ENCODE data around the gene CD79B. TPM values are rescaled to one million over a fixed set of nuclear protein-coding genes. Genes with fewer than 3 reads are reported as not detected.
"Not testable (repeated sequence)": the region's sequence is repeated elsewhere in the genome, so short reads cannot be mapped to it uniquely, and the experiment has no call there.

The CD79B gene
- total and polyA plus RNA-seq, 5 donors = 1.1 to 2.7 (median 2.4) TPM

GRCh38 chr17:63918789-63919305, 13.3 kb downstream of the CD79B start, which contains the start of gene GH1:
Gene GH1, minus strand, starts transcription at chr17:63918839. Its CDS starts 63 bp downstream, at chr17:63918776.
- DNase-seq; ATAC-seq; H3K4me3 ChIP-seq (ENCODE audit: low read length); H3K27me3 ChIP-seq (ENCODE audit: control insufficient read depth, insufficient read depth); H3K27ac ChIP-seq (ENCODE audit: low read length); H3K9me3 ChIP-seq (ENCODE audit: control insufficient read depth, low read length); H3K4me1 ChIP-seq (ENCODE audit: control insufficient read depth, insufficient read depth, low read length): not testable (repeated sequence)
- WGBS = 49% methylated on average over 10 of the region's 10 CpGs
- intact Hi-C loops (cut with DNase I) = loop anchor here (2.0 to 10.0 kb wide), 7 partner anchors 72 to 366 kb away; partner anchors contain the start of genes ERN1 (in 3 of the 4), ICAM2 (in 2 of the 4) and PRR29 (in 1 of the 4)

GRCh38 chr17:63918305-63918704, 13.8 kb downstream of the CD79B start:
- no peak overlapping the region for H3K4me3 ChIP-seq (ENCODE audit: low read length)
- H3K9me3 ChIP-seq (ENCODE audit: control insufficient read depth, low read length) = no peaks in the 10 kb centered on the region
- no peak overlapping the region for H3K27ac ChIP-seq (ENCODE audit: low read length)
- DNase-seq (no peak), ATAC-seq (no peak)
- WGBS = 47% methylated on average over 10 of the region's 10 CpGs
- H3K4me1 ChIP-seq (ENCODE audit: control insufficient read depth, insufficient read depth, low read length) = no peaks in the 10 kb centered on the region
- no peaks in the 10 kb centered on the region for H3K27me3 ChIP-seq (ENCODE audit: control insufficient read depth, insufficient read depth)
- intact Hi-C loops (cut with DNase I) = loop anchor here (2.0 to 10.0 kb wide), 7 partner anchors 72 to 366 kb away; partner anchors contain the start of genes ERN1 (in 3 of the 4), ICAM2 (in 2 of the 4) and PRR29 (in 1 of the 4)

GRCh38 chr17:63917646-63918045, 14.5 kb downstream of the CD79B start:
- no peak overlapping the region for H3K27ac ChIP-seq (ENCODE audit: low read length)
- H3K4me1 ChIP-seq (ENCODE audit: control insufficient read depth, insufficient read depth, low read length) = no peaks in the 10 kb centered on the region
- no peak overlapping the region for H3K4me3 ChIP-seq (ENCODE audit: low read length)
- H3K9me3 ChIP-seq (ENCODE audit: control insufficient read depth, low read length) = no peaks in the 10 kb centered on the region
- DNase-seq (no peak), ATAC-seq (no peak)
- intact Hi-C loops (cut with DNase I) = loop anchor here (2.0 to 10.0 kb wide), 7 partner anchors 73 to 367 kb away; partner anchors contain the start of genes ERN1 (in 3 of the 4), ICAM2 (in 2 of the 4) and PRR29 (in 1 of the 4)
- 78% methylated on average over 13 of the region's 13 CpGs for WGBS
- no peaks in the 10 kb centered on the region for H3K27me3 ChIP-seq (ENCODE audit: control insufficient read depth, insufficient read depth)

- ATAC-seq; H3K27ac ChIP-seq (ENCODE audit: low read length); H3K4me3 ChIP-seq (ENCODE audit: low read length); DNase-seq; H3K27me3 ChIP-seq (ENCODE audit: control insufficient read depth, insufficient read depth); H3K4me1 ChIP-seq (ENCODE audit: control insufficient read depth, insufficient read depth, low read length); H3K9me3 ChIP-seq (ENCODE audit: control insufficient read depth, low read length): not testable (repeated sequence)
- WGBS = 85% methylated on average over 11 of the region's 11 CpGs
- intact Hi-C loops (cut with DNase I) = loop anchor here (5.0 to 10.0 kb wide), 6 partner anchors 75 to 368 kb away; partner anchors contain the start of genes ERN1 (in 3 of the 4), ICAM2 (in 2 of the 4) and PRR29 (in 1 of the 4)
These were observed 14.9 kb downstream of the CD79B start for GRCh38 chr17:63917206-63917605.

- H3K4me3 ChIP-seq (ENCODE audit: low read length) = no peak overlapping the region
- no peaks in the 10 kb centered on the region for H3K27me3 ChIP-seq (ENCODE audit: control insufficient read depth, insufficient read depth)
- intact Hi-C loops (cut with DNase I) = loop anchor here (5.0 to 10.0 kb wide), 6 partner anchors 76 to 368 kb away; partner anchors contain the start of genes ERN1 (in 3 of the 4), ICAM2 (in 2 of the 4) and PRR29 (in 1 of the 4)
- WGBS = 81% methylated on average over 12 of the region's 12 CpGs
- no peak for DNase-seq
- no peaks in the 10 kb centered on the region for H3K9me3 ChIP-seq (ENCODE audit: control insufficient read depth, low read length)
- ATAC-seq = no peak
- H3K4me1 ChIP-seq (ENCODE audit: control insufficient read depth, insufficient read depth, low read length) = no peaks in the 10 kb centered on the region
- no peak overlapping the region for H3K27ac ChIP-seq (ENCODE audit: low read length)
These were observed 15.5 kb downstream of the CD79B start for GRCh38 chr17:63916566-63917185.

- H3K27me3 ChIP-seq (ENCODE audit: control insufficient read depth, insufficient read depth) = not testable (repeated sequence)
These were observed 16.4 kb downstream of the CD79B start for GRCh38 chr17:63915753-63916152.

GRCh38 chr17:63914471-63914870, 17.7 kb downstream of the CD79B start:
- Histone ChIP-seq H3K4me3 (ENCODE audit: low read length) (no peak overlapping the region), H3K27me3 (ENCODE audit: control insufficient read depth, insufficient read depth) (no peaks in the 10 kb centered on the region), H3K27ac (ENCODE audit: low read length) (no peak overlapping the region), H3K4me1 (ENCODE audit: control insufficient read depth, insufficient read depth, low read length) (no peaks in the 10 kb centered on the region), H3K9me3 (ENCODE audit: control insufficient read depth, low read length) (no peaks in the 10 kb centered on the region)
- DNase-seq (no peak), ATAC-seq (no peak)
- WGBS = 95% methylated on average over 7 of the region's 7 CpGs
- intact Hi-C loops (cut with DNase I) = loop anchor here in 3 of 4 donors (5.0 to 10.0 kb wide), 6 partner anchors 33 to 370 kb away; partner anchors contain the start of genes ICAM2 (in 3 of the 3), ERN1 (in 2 of the 3) and PRR29 (in 1 of the 3)

More at GRCh38 chr17:63915753-63916152, 16.4 kb downstream of the CD79B start:
- intact Hi-C loops (cut with DNase I) = loop anchor here (5.0 to 10.0 kb wide), 6 partner anchors 77 to 369 kb away; partner anchors contain the start of genes ERN1 (in 3 of the 4), ICAM2 (in 2 of the 4) and PRR29 (in 1 of the 4)
- not testable (repeated sequence) for H3K9me3 ChIP-seq (ENCODE audit: control insufficient read depth, low read length); H3K27ac ChIP-seq (ENCODE audit: low read length); DNase-seq; H3K4me3 ChIP-seq (ENCODE audit: low read length); H3K4me1 ChIP-seq (ENCODE audit: control insufficient read depth, insufficient read depth, low read length); ATAC-seq
- 75% methylated on average over 10 of the region's 10 CpGs for WGBS

GRCh38 chr17:63911657-63912100, 20.5 kb downstream of the CD79B start:
- H3K4me1 ChIP-seq (ENCODE audit: control insufficient read depth, insufficient read depth, low read length) = no peaks in the 10 kb centered on the region
- ATAC-seq (peak in 1 of 2 donors; percentile 66), DNase-seq (peak in 1 of 3 donors; percentile 47)
- H3K27me3 ChIP-seq (ENCODE audit: control insufficient read depth, insufficient read depth) = no peaks in the 10 kb centered on the region
- 40% methylated on average over 8 of the region's 8 CpGs for WGBS
- no peak overlapping the region for H3K27ac ChIP-seq (ENCODE audit: low read length)
- H3K9me3 ChIP-seq (ENCODE audit: control insufficient read depth, low read length) = no peaks in the 10 kb centered on the region
- intact Hi-C loops (cut with DNase I) = loop anchor here in 3 of 4 donors (5.0 to 10.0 kb wide), 6 partner anchors 36 to 373 kb away; partner anchors contain the start of genes ICAM2 (in 3 of the 3), ERN1 (in 2 of the 3) and PRR29 (in 1 of the 3)
- no peak overlapping the region for H3K4me3 ChIP-seq (ENCODE audit: low read length)

- Histone ChIP-seq H3K4me3 (ENCODE audit: low read length) (no peak within 1 kb of the TSS), H3K27ac (ENCODE audit: low read length) (no peak within 1 kb of the TSS), H3K4me1 (ENCODE audit: control insufficient read depth, insufficient read depth, low read length) (no peaks in the 10 kb centered on the region), H3K9me3 (ENCODE audit: control insufficient read depth, low read length) (no peaks in the 10 kb centered on the region), H3K27me3 (ENCODE audit: control insufficient read depth, insufficient read depth) (no peaks in the 10 kb centered on the region)
- WGBS = 65% methylated on average over 15 of the region's 15 CpGs
- intact Hi-C loops (cut with DNase I) = loop anchor here in 3 of 4 donors (5.0 to 10.0 kb wide), 6 partner anchors 36 to 374 kb away; partner anchors contain the start of genes ICAM2 (in 3 of the 3), ERN1 (in 2 of the 3) and PRR29 (in 1 of the 3)
- ATAC-seq = no peak
- DNase-seq = peak in 1 of 3 donors; percentile 41
These were observed 21.0 kb downstream of the CD79B start, which contains the start of gene CSHL1 for GRCh38 chr17:63911041-63911635. Gene CSHL1, minus strand, starts transcription at chr17:63911258. Its CDS starts 62 bp downstream, at chr17:63911196.

GRCh38 chr17:63910096-63910495, 22.0 kb downstream of the CD79B start:
- 81% methylated on average over 14 of the region's 14 CpGs for WGBS
- H3K4me1 ChIP-seq (ENCODE audit: control insufficient read depth, insufficient read depth, low read length) = no peaks in the 10 kb centered on the region
- no peak for ATAC-seq

More at GRCh38 chr17:63910096-63910495, 22.0 kb downstream of the CD79B start:
- H3K27me3 ChIP-seq (ENCODE audit: control insufficient read depth, insufficient read depth) = no peaks in the 10 kb centered on the region
- H3K4me3 ChIP-seq (ENCODE audit: low read length) = no peak overlapping the region
- no peaks in the 10 kb centered on the region for H3K9me3 ChIP-seq (ENCODE audit: control insufficient read depth, low read length)
- intact Hi-C loops (cut with DNase I) = loop anchor here in 3 of 4 donors (5.0 to 10.0 kb wide), 6 partner anchors 37 to 375 kb away; partner anchors contain the start of genes ICAM2 (in 3 of the 3), ERN1 (in 2 of the 3) and PRR29 (in 1 of the 3)
- H3K27ac ChIP-seq (ENCODE audit: low read length) = no peak overlapping the region
- peak in 1 of 3 donors; percentile 33 for DNase-seq
